ENCODE data around the gene PIP4K2C. TPM values are rescaled to one million over a fixed set of nuclear protein-coding genes. Genes with fewer than 3 reads are reported as not detected.

The PIP4K2C gene
- polyA plus RNA-seq, 2 of the 4 experiments (the other 2 are of a cell fraction): 35.3 to 62.9 TPM

- H3K4me1 ChIP-seq: peaks cover 13% of the 10 kb centered on the region; the same call in 2 of the 3 replicates
- no peak for FAIRE-seq
- ChIA-PET POLR2A (no interaction called here), CTCF (interaction anchor here (1.0 to 20.9 kb wide), 9 partner anchors 9 to 121 kb away, joined by 3 to 336 read pairs (median 3); no protein-coding TSS in a partner anchor)
- H3K4me3 ChIP-seq: peak overlapping the region; percentile 90
- ATAC-seq: peak; percentile 15 to 48; a peak in 4 of 6 replicates
- TF ChIP-seq ATOH8 (CRISPR knock-in tag; IDR thresholded peaks at IDR 0.05; ENCODE audit: low read depth) (no peak), PBX3 (IDR thresholded peaks at IDR 0.05) (no peak), REST (IDR thresholded peaks at IDR 0.05) (no peak), HMGXB4 (CRISPR knock-in tag; IDR thresholded peaks at IDR 0.05; ENCODE audit: borderline replicate concordance) (no peak), NPAS2 (CRISPR knock-in tag; IDR thresholded peaks at IDR 0.05; ENCODE audit: borderline replicate concordance) (no peak), PHF8 (IDR thresholded peaks at IDR 0.05; ENCODE audit: borderline replicate concordance, low read depth) (no peak), HES2 (IDR thresholded peaks at IDR 0.05) (no peak), RNF2 (IDR thresholded peaks at IDR 0.05; ENCODE audit: borderline replicate concordance, low read depth) (no peak), CHD4 (IDR thresholded peaks at IDR 0.05; ENCODE audit: borderline replicate concordance) (no peak), SREBF2 (IDR thresholded peaks at IDR 0.05) (no peak), TP53 (CRISPR knock-in tag; IDR thresholded peaks at IDR 0.05) (no peak)
- 35% methylated on average over 15 of the region's 25 CpGs for WGBS (ENCODE audit: missing lambda C conversion rate)
- H3K27ac ChIP-seq: peak overlapping the region; percentile 94 to 97
- peak overlapping the region; percentile 100 for H3K4me2 ChIP-seq
- no peaks in the 10 kb centered on the region for H3K9me3 ChIP-seq
- no peak for DNase-seq (ENCODE audit: low read depth in 1 of 2, low spot score in 1 of 2)
Measured at GRCh38 chr12:57604992-57605810, 14.2 kb downstream of the PIP4K2C start.

GRCh38 chr12:57605811-57606311 is 14.9 kb downstream of the PIP4K2C start:
- 74% methylated on average over 4 of the region's 4 CpGs for WGBS (ENCODE audit: missing lambda C conversion rate)

More at GRCh38 chr12:57605811-57606311, 14.9 kb downstream of the PIP4K2C start:
- TF ChIP-seq ESRRA (IDR thresholded peaks at IDR 0.05; ENCODE audit: borderline replicate concordance, low read length) (no peak), POLR2AphosphoS2 (conservative IDR thresholded peaks at IDR 0.05; ENCODE audit: low read length) (no peak), FOSL2 (IDR thresholded peaks at IDR 0.05) (no peak), FOSL2 (CRISPR knock-in tag; IDR thresholded peaks at IDR 0.05) (no peak), HOXB5 (CRISPR knock-in tag; IDR thresholded peaks at IDR 0.05) (no peak), HMGXB4 (CRISPR knock-in tag; IDR thresholded peaks at IDR 0.05; ENCODE audit: borderline replicate concordance) (no peak), HEYL (CRISPR knock-in tag; IDR thresholded peaks at IDR 0.05) (no peak), HOXB13 (CRISPR knock-in tag; IDR thresholded peaks at IDR 0.05; ENCODE audit: low read depth) (no peak), PBX3 (IDR thresholded peaks at IDR 0.05) (no peak)
- peak overlapping the region; percentile 100 for H3K4me2 ChIP-seq
- no peaks in the 10 kb centered on the region for H3K9me3 ChIP-seq
- no peak overlapping the region; a peak in 1 of 6 replicates for H3K27ac ChIP-seq
- CTCF ChIA-PET: interaction anchor here (0.6 to 20.9 kb wide), 12 partner anchors 9 to 120 kb away, joined by 3 to 336 read pairs (median 3); no protein-coding TSS in a partner anchor
- DNase-seq (ENCODE audit: low read depth in 1 of 2, low spot score in 1 of 2) (no peak), FAIRE-seq (no peak), ATAC-seq (no peak)
- POLR2A ChIA-PET: no interaction called here
- peaks cover 16% of the 10 kb centered on the region; the same call in 2 of the 3 replicates for H3K4me1 ChIP-seq
- no peak overlapping the region; the same call in 2 of the 3 replicates for H3K4me3 ChIP-seq

All from A549 (cell line).